T-helper 2 cell treated with Interferon-gamma antibody and Interleukin-4, amounts not matched to agents 100 ng/mL and 5 ng/mL, for 36 hours (primary cell): ENCODE measurements around the gene CDCA8. TPM values are rescaled to one million over a fixed set of nuclear protein-coding genes. Genes with fewer than 3 reads are reported as not detected.
"Not testable (repeated sequence)": the region's sequence is repeated elsewhere in the genome, so short reads cannot be mapped to it uniquely, and the experiment has no call there.

Experiments used
- intact Hi-C: fragments of 100-400 bp; cut with micrococcal nuclease; formaldehyde crosslinking; loops from one replicate; pipeline ENCODE4 v1.15.1; 2023
- total RNA-seq: library from RNA; stranded (reverse); gene quantifications from 2 replicates; pipeline ENCODE4 v1.2.3, GENCODE V29; 2022

The CDCA8 gene
- total RNA-seq, 1 donor from 2014 or later, result 66.4 TPM

- intact Hi-C loops, result no loop called here
These were observed 39.9 kb downstream of the CDCA8 start for GRCh38 chr1:37732111-37732780.

- intact Hi-C loops, result no loop called here
These were observed 42.6 kb downstream of the CDCA8 start for GRCh38 chr1:37734629-37735591.

- intact Hi-C loops, result not testable (repeated sequence)
These were observed 45.7 kb downstream of the CDCA8 start for GRCh38 chr1:37737975-37738374.

- intact Hi-C loops, result not testable (repeated sequence)
These were observed 46.3 kb downstream of the CDCA8 start for GRCh38 chr1:37738619-37739018.

- intact Hi-C loops, result no loop called here
These were observed 46.9 kb downstream of the CDCA8 start for GRCh38 chr1:37739222-37739621.

- intact Hi-C loops, result no loop called here
These were observed 48.8 kb downstream of the CDCA8 start for GRCh38 chr1:37741130-37741529.

- intact Hi-C loops, result no loop called here
These were observed 49.3 kb downstream of the CDCA8 start for GRCh38 chr1:37741662-37742061.

- intact Hi-C loops, result no loop called here
These were observed 54.5 kb downstream of the CDCA8 start for GRCh38 chr1:37746806-37747205.

- intact Hi-C loops, result no loop called here
These were observed 56.2 kb downstream of the CDCA8 start for GRCh38 chr1:37748565-37748964.

GRCh38 chr1:37752213-37752582, 59.9 kb downstream of the CDCA8 start:
- intact Hi-C loops, result no loop called here

- intact Hi-C loops, result no loop called here
These were observed 60.5 kb downstream of the CDCA8 start for GRCh38 chr1:37752583-37753471.

GRCh38 chr1:37753473-37754321, 61.4 kb downstream of the CDCA8 start:
- intact Hi-C loops, result no loop called here

- intact Hi-C loops, result no loop called here
These were observed 63.0 kb downstream of the CDCA8 start for GRCh38 chr1:37755290-37755689.

- intact Hi-C loops, result no loop called here
These were observed 63.7 kb downstream of the CDCA8 start for GRCh38 chr1:37755951-37756560.

Other genes starting within 250 kb of the CDCA8 start
- 19.5 and 21.5 TPM in 2 replicates for gene ZC3H12A, start 217.9 kb upstream of the CDCA8 start, total RNA-seq
- gene MEAF6, start 177.8 kb upstream of the CDCA8 start, total RNA-seq, result 59.7 and 63.7 TPM in 2 replicates
- gene SNIP1, start 138.2 kb upstream of the CDCA8 start, total RNA-seq, result 27.9 and 31.5 TPM in 2 replicates
- gene DNALI1, start 135.6 kb upstream of the CDCA8 start, total RNA-seq, result 0.09 and 0.32 TPM in 2 replicates
- 68.9 TPM in 2 replicates for gene GNL2, start 96.6 kb upstream of the CDCA8 start, total RNA-seq
- gene RSPO1, start 57.6 kb upstream of the CDCA8 start, total RNA-seq, result not detected in 2 replicates
- 0.07 TPM in 1 of 2 replicates, not detected in the other for gene EPHA10, start 72.6 kb downstream of the CDCA8 start, total RNA-seq
- 1.9 TPM in 2 replicates for gene MANEAL, start 101.3 kb downstream of the CDCA8 start, total RNA-seq
- gene C1orf122, start 115.3 kb downstream of the CDCA8 start, total RNA-seq, result 18.9 and 21.2 TPM in 2 replicates
- gene YRDC, start 115.7 kb downstream of the CDCA8 start, total RNA-seq, result 22.7 and 23.4 TPM in 2 replicates
- 23.7 and 29.1 TPM in 2 replicates for gene MTF1, start 167.1 kb downstream of the CDCA8 start, total RNA-seq